B cell (primary cell): ENCODE data around the gene MAEA. TPM values are rescaled to one million over a fixed set of nuclear protein-coding genes. Genes with fewer than 3 reads are reported as not detected.

Source experiments
- ATAC-seq: fragments of 200-7000 bp; cut with Tn5 transposase; one replicate; pipeline ENCODE4 v1.10.0; 2021; ENCODE audit warnings: low read depth, mild to moderate bottlenecking, moderate number of reproducible peaks, moderate library complexity
- CTCF ChIA-PET: fragments of 350-600 bp; sonication (Branson Sonifier 250); formaldehyde crosslinking; loops from one replicate; lab custom pipeline; 2021; ENCODE audit warnings: antibody characterized with exemption, inconsistent platforms; lab: Charles Lee
- POLR2A ChIA-PET: fragments of 350-600 bp; sonication (Branson Sonifier 250); formaldehyde crosslinking; loops from one replicate; lab custom pipeline; 2021; ENCODE audit warnings: antibody characterized with exemption; lab: Charles Lee
- DNase-seq: peaks from one replicate; pipeline ENCODE4 v3.0.0; 2013
- H2AFZ ChIP-seq: 2 replicates; pipeline ENCODE4 v1.6.1; 2012; ENCODE audit warnings: mild to moderate bottlenecking, low read depth, low read length; ENCODE audit not compliant: insufficient read depth, poor library complexity, severe bottlenecking
- H3K27ac ChIP-seq, 2 donors: 1 replicate in 1 of 2; 2 replicates in 1 of 2; pipeline ENCODE4 v1.5.1; 2012 to 2013; ENCODE audit warnings: low read length in 2 of 2, mild to moderate bottlenecking in 2 of 2, moderate library complexity in 1 of 2
- H3K27me3 ChIP-seq, 4 experiments: fragments of 200-600 bp in 1 of 4; sonication (generic) in 1 of 4; replicated peaks in 1 of 4; 1 replicate in 2 of 4; 2 replicates in 2 of 4; pipeline versions ENCODE4 v1.6.1 to v1.7.0; 2013 to 2016; ENCODE audit warnings: low read length in 3 of 4, mild to moderate bottlenecking in 2 of 4, mixed read lengths in 1 of 4, moderate library complexity in 1 of 4; ENCODE audit not compliant: insufficient read depth in 4 of 4, control insufficient read depth in 3 of 4; ENCODE audit errors: control extremely low read depth in 1 of 4
- H3K36me3 ChIP-seq, 2 experiments: replicated peaks in 1 of 2; 1 replicate in 1 of 2; 2 replicates in 1 of 2; pipeline versions ENCODE4 v1.6.1 to v1.7.1; 2013; ENCODE audit warnings: low read length in 1 of 2; ENCODE audit not compliant: insufficient read depth in 2 of 2, control insufficient read depth in 1 of 2; ENCODE audit errors: control extremely low read depth in 1 of 2, extremely low read depth in 1 of 2
- H3K4me1 ChIP-seq, 2 donors: fragments of 200-600 bp in 1 of 2; sonication (generic) in 1 of 2; 1 replicate in 1 of 2; 2 replicates in 1 of 2; pipeline versions ENCODE4 v1.5.1 to v1.6.1; 2013 to 2017; ENCODE audit warnings: low read length in 2 of 2; ENCODE audit not compliant: control insufficient read depth in 2 of 2, insufficient read depth in 2 of 2
- H3K4me2 ChIP-seq: replicated peaks from 2 replicates; pipeline ENCODE3; 2012; ENCODE audit warnings: mild to moderate bottlenecking, low read depth, low read length; ENCODE audit not compliant: poor library complexity, severe bottlenecking
- H3K4me3 ChIP-seq, 5 experiments: fragments of 200-600 bp in 1 of 5; sonication (generic) in 1 of 5; 1 replicate in 3 of 5; 2 replicates in 2 of 5; pipeline versions ENCODE4 v1.5.1 to v1.7.0; 2011 to 2016; ENCODE audit warnings: low read length in 4 of 5, mild to moderate bottlenecking in 4 of 5, low read depth in 2 of 5, control low read depth in 1 of 5, moderate library complexity in 1 of 5; ENCODE audit not compliant: insufficient read depth in 1 of 5; ENCODE audit errors: control extremely low read depth in 1 of 5, extremely low read depth in 1 of 5
- H3K79me2 ChIP-seq: fragments of 200-600 bp; sonication (generic); one replicate; pipeline ENCODE4 v1.6.0; 2016; ENCODE audit warnings: low read length; ENCODE audit not compliant: control insufficient read depth, insufficient read depth
- H3K9ac ChIP-seq: fragments of 200-600 bp; sonication (generic); 2 replicates; pipeline ENCODE4 v1.6.1; 2017; ENCODE audit warnings: mild to moderate bottlenecking, low read length, moderate library complexity
- H3K9me3 ChIP-seq, 3 donors: one replicate each; pipeline versions ENCODE4 v1.6.1 to v1.7.1; 2013; ENCODE audit warnings: low read length in 2 of 3; ENCODE audit not compliant: control insufficient read depth in 2 of 3, insufficient read depth in 1 of 3; ENCODE audit errors: control extremely low read depth in 1 of 3
- H4K20me1 ChIP-seq: 2 replicates; pipeline ENCODE4 v1.6.0; 2012; ENCODE audit warnings: mild to moderate bottlenecking, low read length; ENCODE audit not compliant: insufficient read depth, control insufficient read depth, poor library complexity, severe bottlenecking
- H3K27ac Mint-ChIP-seq: one replicate; pipeline ENCODE4 v1.8.0; 2021; ENCODE audit warnings: mixed read lengths
- H3K27me3 Mint-ChIP-seq: one replicate; pipeline ENCODE4 v1.8.0; 2021; ENCODE audit warnings: mixed read lengths
- H3K4me1 Mint-ChIP-seq: one replicate; pipeline ENCODE4 v1.8.0; 2021; ENCODE audit warnings: mixed read lengths
- H3K4me3 Mint-ChIP-seq: one replicate; pipeline ENCODE4 v1.8.0; 2021; ENCODE audit warnings: mixed read lengths
- H3K9me3 Mint-ChIP-seq: one replicate; pipeline ENCODE4 v1.8.0; 2022; ENCODE audit warnings: mixed read lengths; ENCODE audit not compliant: insufficient read depth
- CTCF ChIP-seq: fragments of 200-600 bp; IDR thresholded peaks from one replicate; pipeline ENCODE4 v1.8.0; 2022; ENCODE audit warnings: antibody characterized with exemption, mild to moderate bottlenecking
- EZH2 ChIP-seq: IDR thresholded peaks from 2 replicates; pipeline ENCODE4 v1.6.1; 2012; ENCODE audit warnings: borderline replicate concordance, low read depth, mild to moderate bottlenecking, moderate library complexity, low read length; ENCODE audit not compliant: insufficient read depth, poor library complexity, severe bottlenecking
- WGBS: methylation state at CpG from one replicate; pipeline ENCODE4 v1.1.5; 2013; ENCODE audit warnings: missing lambda C conversion rate; ENCODE audit not compliant: insufficient coverage; 5-methylcytosine and 5-hydroxymethylcytosine counted together
- intact Hi-C: fragments of 100-400 bp; cut with micrococcal nuclease; formaldehyde crosslinking; loops from one replicate; pipeline ENCODE4 v1.10.0; 2022
- polyA plus RNA-seq: library from polyadenylated mRNA; depleted of rRNA; stranded (reverse); fragments of >200 nt; gene quantifications from 2 replicates; pipeline ENCODE4 v1.2.3, GENCODE V29; 2012
- total RNA-seq, 2 donors: library from RNA; stranded (reverse); fragments of 120-200 nt in 1 of 2; gene quantifications; 1 replicate in 1 of 2; 2 replicates in 1 of 2; pipeline versions ENCODE4 v1.2.3 to v1.2.4, GENCODE V29; 2013 to 2022

Gene MAEA
- total and polyA plus RNA-seq, 2 donors (not counting 1 experiment from before 2014, with no cell fraction given) = 106 to 107 TPM

- no peak overlapping the region for H3K9ac ChIP-seq
- ATAC-seq (no peak), DNase-seq (no peak)
- H3K27ac Mint-ChIP-seq = no peak overlapping the region
- peaks cover 0 to 54% of the 10 kb centered on the region in 2 experiments for H3K36me3 ChIP-seq
- no peaks in the 10 kb centered on the region for H3K4me1 Mint-ChIP-seq
- H4K20me1 ChIP-seq = peaks cover 50% of the 10 kb centered on the region
- H3K4me3 Mint-ChIP-seq = no peak overlapping the region
- H2AFZ ChIP-seq = no peak overlapping the region
- H3K27me3 ChIP-seq = no peaks in the 10 kb centered on the region
- intact Hi-C loops = no loop called here
- no peaks in the 10 kb centered on the region for H3K9me3 Mint-ChIP-seq
- TF ChIP-seq EZH2 = no peak
- TF ChIP-seq CTCF = no peak
- H3K4me1 ChIP-seq = no peaks in the 10 kb centered on the region
- ChIA-PET CTCF (no interaction called here), POLR2A (no interaction called here)
- H3K9me3 ChIP-seq = no peaks in the 10 kb centered on the region
- no peak overlapping the region for H3K4me3 ChIP-seq
- H3K79me2 ChIP-seq = peaks cover 49% of the 10 kb centered on the region
- no peaks in the 10 kb centered on the region for H3K27me3 Mint-ChIP-seq
- 93% methylated on average over 6 of the region's 11 CpGs for WGBS
- H3K4me2 ChIP-seq = no peak overlapping the region
- H3K27ac ChIP-seq = no peak overlapping the region
Measured at GRCh38 chr4:1325176-1325480, 35.4 kb downstream of the MAEA start.

- H3K4me3 Mint-ChIP-seq = no peak overlapping the region
- POLR2A ChIA-PET = no interaction called here
- WGBS = 91% methylated on average over 31 of the region's 35 CpGs
- H3K9me3 Mint-ChIP-seq = no peaks in the 10 kb centered on the region
- Histone ChIP-seq H3K79me2 (peaks cover 50% of the 10 kb centered on the region), H3K9ac (no peak overlapping the region), H3K9me3 (no peaks in the 10 kb centered on the region), H3K27me3 (no peaks in the 10 kb centered on the region), H3K4me3 (no peak overlapping the region), H3K36me3 (peaks cover 0 to 57% of the 10 kb centered on the region in 2 experiments), H4K20me1 (peaks cover 54% of the 10 kb centered on the region), H3K4me1 (no peaks in the 10 kb centered on the region), H3K27ac (no peak overlapping the region), H2AFZ (no peak overlapping the region), H3K4me2 (no peak overlapping the region)
- no peaks in the 10 kb centered on the region for H3K4me1 Mint-ChIP-seq
- no peak for DNase-seq
- TF ChIP-seq EZH2 (no peak), CTCF (no peak)
- CTCF ChIA-PET = no interaction called here
- no peak overlapping the region for H3K27ac Mint-ChIP-seq
- no peaks in the 10 kb centered on the region for H3K27me3 Mint-ChIP-seq
- intact Hi-C loops = no loop called here
- ATAC-seq = no peak
Measured at GRCh38 chr4:1325681-1326635, 36.3 kb downstream of the MAEA start.
